SKM-1 treated with dmso at 0.1 percent for 144 hours (cell line): Measurements from ENCODE around the gene PSENEN.
A peak's percentile ranks its signal among the peaks of the same experiment; 100 is the strongest.

ENCODE experiments used
- DNase-seq: peaks from one replicate; lab custom pipeline; 2025; ENCODE audit not compliant: unreplicated experiment; lab: John Stamatoyannopoulos, UW

Gene PSENEN

DNA sequence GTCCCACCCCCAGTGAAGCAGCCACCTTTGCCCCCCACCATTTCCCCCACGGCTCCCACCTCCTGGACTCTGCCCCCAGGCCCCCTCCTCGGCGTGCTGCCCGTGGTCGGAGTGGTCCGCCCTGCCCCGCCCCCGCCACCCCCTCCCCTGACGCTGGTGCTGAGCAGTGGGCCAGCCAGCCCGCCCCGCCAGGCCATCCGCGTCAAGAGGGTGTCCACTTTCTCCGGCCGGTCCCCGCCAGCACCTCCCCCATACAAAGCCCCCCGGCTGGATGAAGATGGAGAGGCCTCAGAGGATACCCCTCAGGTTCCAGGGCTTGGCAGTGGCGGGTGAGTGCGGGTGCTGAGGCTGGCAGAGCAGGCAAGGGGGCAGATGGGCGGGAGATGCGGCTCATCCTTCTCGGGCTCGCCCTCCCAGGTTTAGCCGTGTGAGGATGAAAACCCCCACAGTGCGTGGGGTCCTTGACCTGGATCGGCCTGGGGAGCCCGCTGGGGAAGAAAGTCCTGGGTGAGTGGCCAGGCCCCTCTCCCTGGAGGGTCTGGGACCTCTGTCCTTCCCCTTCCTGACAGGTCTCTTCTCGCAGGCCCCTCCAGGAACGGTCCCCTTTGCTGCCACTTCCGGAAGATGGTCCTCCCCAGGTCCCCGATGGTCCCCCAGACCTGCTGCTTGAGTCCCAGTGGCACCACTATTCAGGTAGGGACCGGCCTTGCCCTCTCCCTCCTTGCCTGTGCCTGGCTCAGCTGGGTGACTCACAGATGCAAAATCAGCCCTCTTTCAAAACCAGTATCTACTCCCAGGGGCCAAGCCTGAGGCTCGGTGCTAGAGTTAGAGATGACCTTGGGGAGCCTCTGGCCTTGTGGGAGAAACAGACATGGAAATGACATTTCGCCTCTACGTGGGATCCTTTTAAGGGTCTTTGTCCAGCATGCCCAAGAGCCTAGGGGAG lies 12.0 kb upstream of the PSENEN start:
- no peak for DNase-seq

DNA sequence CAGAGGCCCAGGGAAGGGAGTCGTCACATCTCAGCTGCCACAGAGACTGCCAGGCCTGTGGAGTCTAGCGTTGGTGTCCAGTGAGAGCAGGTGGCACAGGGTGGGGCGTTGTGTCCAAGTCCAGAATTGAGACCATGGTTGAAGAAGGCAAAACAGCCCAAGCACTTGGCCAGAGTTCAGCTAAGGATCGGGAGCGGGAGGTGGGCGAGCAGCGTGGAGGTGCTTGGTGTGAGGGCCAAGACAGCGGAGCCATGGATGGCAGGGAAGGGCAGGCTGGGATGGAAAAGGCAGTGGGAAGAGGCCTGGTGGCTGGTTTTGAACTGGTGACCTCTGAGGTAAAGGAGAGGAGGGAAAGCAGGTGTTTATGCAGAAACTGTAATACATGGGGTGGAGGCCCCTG lies 11.2 kb upstream of the PSENEN start:
- DNase-seq = no peak

DNA sequence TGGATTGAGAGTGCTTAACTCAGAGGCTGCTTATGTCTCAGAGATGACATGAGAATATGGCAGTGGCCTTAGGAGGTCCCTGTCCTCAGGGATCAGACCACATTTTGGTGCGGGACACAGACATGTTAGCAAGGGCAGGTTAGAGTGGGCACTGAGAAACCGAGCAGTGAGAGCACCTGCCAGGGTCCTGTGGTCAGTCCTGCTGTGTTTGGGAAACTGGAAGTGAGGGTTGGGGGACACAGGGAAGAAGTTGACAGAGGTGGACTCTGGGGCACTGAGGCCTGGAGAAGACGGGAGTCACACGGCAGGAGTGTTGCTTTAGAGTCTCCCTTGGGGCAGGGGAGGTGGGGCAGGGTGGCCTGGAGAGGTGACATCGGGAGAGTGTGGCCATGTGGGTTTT lies 10.6 kb upstream of the PSENEN start:
- no peak for DNase-seq

DNA sequence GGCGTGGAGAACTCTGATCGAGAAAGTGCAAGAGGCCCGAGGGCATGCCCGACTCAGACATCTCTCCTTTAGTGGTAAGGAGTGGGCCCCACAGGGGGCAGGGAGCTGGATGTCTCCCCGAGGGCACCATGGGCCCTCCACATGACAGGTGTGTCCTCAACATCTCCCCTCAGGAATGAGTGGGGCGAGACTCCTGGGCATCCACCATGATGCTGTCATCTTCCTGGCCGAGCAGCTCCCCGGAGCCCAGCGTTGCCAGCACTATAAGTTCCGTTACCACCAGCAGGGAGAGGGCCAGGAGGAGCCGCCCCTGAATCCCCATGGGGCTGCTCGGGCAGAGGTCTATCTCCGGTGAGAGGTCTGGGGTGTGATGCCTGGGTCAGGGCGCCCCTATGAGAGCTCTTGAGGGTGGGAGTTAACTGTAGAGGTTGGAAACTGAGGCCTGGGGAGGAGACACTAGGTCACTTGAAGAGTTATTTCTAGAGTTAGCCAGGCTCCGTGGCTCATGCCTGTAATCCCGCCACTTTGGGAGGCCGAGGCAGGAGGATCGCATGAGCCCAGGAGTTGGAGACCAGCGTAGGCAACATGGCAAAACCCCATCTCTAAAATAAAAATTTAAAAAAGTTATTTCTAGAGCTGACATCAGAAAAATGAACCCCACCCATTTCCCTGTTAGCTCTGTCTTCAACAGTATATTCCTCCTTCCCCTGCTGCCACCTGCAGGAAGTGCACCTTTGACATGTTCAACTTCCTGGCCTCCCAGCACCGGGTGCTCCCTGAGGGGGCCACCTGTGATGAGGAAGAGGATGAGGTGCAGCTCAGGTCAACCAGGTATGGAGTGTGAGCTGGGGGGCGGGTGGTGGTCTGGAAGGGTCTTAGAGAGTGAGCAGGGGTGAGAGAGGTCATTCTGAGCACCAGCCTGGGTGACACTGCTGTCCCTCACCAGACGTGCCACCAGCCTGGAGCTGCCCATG lies 8.3 kb upstream of the PSENEN start:
- DNase-seq = no peak

DNA sequence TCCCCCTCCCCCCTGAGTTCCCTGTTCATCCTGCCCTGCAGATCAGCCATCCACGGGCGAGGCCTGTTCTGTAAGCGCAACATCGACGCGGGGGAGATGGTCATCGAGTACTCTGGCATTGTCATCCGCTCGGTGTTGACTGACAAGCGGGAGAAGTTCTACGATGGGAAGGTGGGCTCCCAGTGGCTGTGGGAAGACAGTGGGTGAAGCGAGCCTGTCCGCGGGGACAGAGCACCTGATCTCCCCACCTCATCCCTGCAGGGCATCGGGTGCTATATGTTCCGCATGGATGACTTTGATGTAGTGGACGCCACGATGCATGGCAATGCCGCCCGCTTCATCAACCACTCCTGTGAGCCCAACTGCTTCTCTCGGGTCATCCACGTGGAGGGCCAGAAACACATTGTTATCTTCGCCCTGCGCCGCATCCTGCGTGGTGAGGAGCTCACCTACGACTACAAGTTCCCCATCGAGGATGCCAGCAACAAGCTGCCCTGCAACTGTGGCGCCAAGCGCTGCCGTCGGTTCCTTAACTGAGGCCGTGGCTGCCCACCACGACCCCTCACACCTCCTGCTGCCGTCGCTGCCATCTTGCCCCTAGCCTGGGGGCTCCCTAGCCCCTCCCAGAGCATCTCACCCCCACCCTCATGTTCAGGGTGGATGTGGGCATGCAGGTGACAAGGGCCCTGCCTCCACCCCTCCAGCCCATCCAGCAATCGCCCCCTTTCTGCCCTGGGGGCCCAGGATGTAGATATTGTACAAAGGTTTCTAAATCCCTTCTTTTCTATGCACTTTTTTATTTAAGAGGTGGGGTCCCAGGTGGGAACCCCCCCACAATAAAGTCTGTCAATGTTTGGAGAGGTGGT lies 7.2 kb upstream of the PSENEN start:
- no peak for DNase-seq

DNA sequence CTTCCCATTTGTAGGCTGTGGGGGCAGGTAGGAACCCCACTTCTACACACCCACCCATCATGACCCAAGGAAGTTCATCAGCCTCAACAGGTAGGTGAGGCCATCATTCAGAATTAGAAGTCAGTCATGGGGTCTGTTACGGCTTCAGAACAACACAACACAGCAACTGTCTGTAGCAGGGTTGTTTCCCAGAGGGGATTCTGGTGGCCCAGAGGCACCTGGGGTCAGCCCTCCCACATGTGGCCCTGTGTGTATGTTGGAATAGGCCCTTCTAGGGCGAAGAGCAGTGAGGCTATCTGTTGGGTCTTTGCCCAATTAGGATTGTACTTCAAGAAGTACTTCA lies 6.6 kb upstream of the PSENEN start:
- no peak for DNase-seq

DNA sequence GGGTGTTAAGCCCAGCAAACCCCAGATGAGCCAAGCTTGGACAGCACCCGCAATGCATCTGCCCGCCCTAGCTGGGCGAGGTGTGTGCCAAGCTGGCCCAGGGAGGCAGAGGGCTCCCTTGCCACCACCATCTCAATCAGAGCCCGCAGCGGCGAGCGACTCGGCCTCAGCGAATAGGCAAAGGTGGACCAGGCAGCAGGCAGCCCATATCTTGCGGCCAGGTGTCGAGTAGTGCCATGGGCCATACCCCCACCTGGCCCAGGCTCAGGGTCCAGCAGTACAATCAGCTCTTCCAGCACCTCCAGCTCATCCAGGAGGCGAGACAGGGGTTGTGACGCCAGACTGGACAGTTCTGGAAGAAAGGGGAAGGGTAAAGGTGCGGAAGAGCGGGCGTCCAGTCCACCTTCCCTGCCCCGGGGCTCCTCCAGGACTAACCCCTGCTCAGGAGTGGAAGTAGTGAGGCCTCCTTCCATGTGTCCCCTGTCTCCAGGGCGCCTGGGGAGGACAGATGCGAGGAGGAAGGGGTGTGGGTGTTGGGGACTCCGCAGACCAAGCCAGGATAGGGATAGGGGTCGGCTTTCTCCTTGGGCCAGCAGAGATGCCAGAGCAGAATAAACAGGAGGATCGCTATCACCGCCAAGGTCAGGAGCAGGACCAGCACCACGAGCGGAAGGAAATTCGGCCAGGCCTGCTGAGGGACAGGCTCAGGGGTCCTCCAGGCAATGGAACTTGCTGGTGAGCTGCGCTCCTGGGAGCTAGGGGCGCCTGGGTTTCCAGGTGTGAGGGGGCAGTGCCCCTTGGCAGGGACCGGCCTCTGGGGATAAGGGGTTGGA lies 6.0 kb upstream of the PSENEN start:
- DNase-seq = no peak

DNA sequence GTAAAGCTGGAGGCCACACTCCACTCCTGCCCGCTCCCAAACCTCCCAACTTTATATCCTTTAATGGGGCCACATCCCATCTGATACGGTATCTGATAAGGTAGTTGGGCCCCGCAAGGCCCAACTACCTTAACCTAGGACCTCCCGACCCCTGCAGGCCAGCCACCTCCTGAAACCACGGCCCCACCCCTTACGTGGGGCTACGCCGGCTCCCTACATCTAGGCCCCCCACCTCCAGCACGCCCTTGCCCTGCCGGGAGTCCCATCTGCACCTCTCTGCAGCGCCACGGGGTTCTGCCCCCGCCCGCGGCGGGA lies 5.4 kb upstream of the PSENEN start:
- no peak for DNase-seq

DNA sequence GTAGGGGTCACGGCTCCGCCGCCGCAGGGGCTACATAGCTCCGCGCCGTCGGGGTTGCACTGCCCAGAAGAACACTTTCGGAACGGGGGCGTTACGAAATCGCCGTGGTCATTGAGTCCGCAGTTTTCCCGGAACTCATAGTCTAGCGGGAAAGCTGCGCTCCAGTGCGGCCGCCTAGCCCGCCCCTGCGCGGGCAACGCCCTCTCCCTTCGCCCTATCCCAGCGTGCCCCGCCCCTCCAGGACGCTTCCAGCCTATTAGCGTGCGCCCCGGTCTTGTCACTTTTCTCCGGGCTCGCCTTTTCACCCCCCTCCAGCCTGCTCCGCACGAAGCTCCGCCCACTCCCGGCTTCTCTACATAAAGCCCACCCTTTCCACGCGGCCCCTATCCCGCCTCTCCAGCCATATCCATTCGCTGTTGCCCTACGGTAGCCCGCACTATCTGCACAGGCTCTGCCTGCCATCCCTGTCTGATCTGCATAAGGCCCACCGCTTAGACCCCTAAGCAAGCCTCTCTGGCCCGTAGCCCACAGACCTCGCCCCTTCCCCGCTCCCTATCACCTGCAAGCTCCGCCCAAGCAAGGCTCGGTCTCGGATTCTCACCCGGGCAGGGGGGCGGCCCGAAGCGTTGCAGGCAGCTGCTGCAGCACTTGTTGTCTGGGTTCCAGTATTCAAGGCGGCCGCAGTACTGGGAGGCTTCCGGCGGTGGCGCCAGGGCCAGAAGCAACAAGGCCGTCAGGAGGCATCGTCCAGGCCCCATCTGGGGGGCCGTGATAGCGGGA lies 4.8 kb upstream of the PSENEN start:
- DNase-seq = peak; percentile 95

DNA sequence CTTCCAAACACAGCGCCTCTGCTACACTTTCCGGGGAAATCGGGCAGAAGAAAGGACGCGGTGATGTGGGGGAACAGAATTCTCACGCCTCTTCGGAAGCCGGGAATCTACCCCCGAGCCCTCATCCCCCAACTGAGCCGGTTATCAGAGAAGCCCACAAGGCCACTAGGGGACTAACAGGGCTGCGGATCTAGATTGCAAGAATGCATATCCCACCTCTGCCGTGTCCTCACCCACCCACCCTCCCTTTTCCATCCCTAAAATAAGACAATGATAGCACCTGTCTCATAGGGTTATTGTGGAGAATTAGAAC lies 4.3 kb upstream of the PSENEN start:
- DNase-seq = no peak

DNA sequence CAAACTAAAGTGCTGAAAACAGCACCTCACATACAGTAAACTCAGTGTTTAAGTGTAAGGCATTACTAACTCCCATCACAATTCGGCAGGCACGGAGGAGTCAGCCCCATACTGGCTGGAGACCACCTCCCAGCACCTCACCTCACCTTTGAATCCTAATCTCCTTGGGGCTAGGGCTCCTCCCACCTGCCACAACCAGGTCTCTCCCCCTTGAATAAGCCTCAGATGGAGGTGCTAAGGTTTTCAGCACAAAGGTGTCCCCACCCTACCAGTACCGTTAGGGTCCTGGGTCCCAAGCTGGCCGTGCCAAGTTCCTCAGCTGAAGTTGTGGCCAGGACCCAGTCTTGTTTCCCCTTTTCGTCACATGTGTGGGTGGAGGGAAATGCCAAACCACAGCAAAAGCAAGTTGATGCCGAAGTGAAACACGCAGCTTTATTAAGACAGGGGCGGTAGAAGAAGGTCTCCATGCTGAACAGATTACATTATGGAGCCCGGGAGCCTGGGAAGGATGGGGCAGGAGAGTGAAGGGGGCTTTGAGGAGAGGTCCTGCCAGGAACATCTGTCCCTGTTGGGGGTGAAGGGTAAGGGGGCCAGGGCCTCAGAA lies 3.2 kb upstream of the PSENEN start, which contains the start of gene IGFLR1:
Gene IGFLR1, minus strand, starts transcription at position 332 of the 604 bp plus-strand sequence. CDS start 1,272 bp downstream, outside the sequence.
- DNase-seq = peak; percentile 57

DNA sequence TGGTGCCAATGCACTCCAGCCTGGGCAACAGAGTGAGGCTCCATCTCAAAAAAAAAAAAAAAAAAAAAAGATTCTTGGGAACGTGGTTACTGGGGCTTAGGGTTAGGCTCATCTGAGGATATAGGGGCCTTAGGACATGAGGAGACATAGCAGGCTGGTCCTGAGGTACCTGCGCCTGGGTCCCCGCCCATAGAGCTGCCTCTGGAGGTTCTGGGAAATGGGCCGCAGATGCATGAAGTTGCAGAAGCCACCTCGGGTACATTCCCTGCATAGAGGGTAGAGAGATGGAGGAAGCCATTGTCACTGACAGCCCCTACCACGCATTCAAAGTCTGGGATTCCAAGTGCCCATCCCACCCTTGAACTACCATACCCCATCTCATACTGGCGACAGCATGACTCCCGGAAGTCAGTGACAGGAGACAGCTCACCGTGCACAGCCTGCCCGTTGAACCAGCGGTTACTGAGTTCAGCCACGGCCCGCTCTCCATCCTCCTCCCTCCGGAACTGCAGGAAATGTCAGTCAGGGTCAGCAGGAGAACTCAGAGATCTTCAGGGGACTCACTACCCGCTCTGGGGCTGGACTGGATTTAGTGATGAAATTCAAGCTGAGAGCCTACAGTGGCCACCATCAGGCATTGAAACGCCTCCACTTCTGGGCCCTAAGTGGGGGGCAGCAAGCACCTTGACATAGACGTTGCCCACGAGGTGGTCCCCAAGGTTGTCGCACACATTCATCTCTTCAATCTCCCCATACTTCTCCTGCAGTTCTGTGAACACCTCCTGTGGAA lies 1.6 kb upstream of the PSENEN start:
- DNase-seq = no peak

DNA sequence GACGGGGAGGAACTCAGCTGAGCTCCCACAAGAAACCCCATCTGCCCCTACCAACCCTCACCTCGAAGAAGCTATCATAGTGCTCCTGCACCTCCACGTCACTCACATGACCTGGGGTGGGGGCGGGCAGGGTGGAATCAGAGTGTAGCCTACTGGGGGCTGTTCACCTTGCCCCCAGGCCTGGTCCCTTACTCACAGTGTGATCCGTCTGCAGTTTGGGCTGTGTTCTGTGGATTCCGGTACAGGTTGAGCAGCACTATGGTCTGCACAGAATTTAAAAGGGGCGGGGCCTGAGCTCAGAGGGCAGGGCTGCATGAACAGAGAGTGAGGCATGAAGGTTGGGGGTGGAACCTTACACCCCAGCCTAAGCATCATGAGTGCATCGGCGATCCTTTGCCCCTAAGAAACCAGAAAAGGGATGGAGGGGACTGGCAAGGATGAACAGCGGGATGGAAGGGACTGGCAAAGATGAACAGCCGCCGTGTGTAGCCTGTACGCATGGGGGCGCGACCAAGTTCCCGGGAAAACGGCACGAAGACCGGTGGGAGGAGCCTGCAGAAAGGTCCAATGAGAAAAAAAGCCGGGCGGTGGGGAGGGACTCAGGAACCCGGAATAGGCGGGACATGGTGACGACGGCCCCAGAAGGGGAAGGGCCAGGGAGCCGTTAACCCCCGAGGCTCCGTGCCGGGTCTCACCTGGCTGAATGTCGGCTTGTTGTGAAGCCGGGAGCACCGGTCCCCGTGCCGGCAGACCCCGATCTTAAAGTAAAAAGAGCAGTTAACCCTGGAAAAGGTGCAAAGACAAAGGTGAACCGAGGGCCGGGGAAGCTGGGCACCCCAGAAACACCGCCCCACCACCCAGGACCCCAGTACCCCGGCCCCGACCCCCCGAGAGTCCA lies 772 bp upstream of the PSENEN start:
- DNase-seq = peak; percentile 98

DNA sequence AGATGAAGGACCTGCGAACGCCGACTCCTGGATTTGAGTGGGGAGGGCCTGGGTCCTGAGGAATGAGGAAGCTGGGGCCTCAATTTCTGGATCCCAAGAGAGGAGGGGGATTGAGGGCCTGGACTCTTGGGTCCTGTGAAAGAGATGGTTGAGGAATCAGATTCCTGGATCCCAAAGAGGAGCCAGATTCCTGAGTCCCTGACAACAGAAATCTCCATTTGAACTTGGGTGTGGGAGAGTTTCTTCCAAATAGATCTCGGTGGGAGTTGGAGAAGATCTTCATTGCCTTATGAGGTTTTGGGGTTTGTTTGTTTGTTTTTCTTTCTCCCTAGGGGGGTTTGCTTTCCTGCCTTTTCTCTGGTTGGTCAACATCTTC lies 624 bp downstream of the PSENEN start:
- DNase-seq = no peak

DNA sequence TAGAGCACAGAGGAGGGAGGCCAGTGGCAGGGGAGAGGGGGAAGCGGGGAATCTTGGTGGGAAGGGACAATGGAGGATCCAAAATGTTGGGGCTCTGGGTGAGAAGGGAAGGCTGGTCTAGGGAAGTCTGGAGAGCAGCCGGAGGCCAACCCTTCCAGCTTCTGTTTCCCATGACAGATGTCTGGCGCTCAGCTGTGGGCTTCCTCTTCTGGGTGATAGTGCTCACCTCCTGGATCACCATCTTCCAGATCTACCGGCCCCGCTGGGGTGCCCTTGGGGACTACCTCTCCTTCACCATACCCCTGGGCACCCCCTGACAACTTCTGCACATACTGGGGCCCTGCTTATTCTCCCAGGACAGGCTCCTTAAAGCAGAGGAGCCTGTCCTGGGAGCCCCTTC lies 1.1 kb downstream of the PSENEN start:
- DNase-seq = no peak

DNA sequence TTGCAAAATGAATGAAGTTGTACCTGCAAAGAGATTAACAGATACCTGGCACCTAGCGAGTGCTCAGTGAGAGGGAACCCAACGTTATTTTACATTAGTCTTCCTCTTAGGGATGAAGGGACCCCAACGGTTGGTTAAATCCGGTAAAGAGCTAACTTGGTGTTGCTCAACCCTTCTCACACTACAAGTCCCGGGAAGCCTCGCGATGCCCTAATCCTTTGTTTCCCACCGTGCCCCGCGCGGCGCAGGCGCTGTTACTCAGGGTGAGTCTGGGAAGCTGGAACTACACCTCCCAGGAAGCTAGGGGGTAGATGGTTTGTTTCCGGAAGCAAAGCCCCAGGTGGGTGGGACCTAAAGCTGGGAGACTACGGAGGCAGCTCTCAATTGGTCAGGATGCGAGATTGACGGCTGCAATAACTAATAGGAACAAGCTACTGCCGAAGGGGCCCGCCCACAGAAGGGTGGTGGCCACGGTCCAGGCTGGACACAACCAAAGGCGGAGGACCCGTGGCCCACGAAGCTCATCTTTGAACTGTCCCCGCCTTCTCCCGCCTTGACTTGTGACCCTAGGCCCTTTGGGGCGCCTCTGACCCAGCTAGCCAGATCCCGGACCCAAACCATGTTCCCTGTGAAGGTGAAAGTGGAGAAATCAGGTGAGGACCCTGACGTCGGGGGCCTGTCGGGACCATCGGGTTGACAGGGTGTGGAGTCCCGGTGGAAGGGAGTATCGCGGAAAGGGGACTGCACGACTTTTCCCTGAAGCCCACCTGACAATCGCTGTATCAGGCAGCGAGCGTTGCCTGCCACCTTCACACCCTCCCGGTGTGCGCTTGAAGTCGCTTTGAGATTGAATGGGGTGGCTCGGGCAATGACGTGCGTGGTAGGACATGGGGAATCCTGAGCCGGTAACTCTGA lies 2.9 kb downstream of the PSENEN start, which contains the start of gene LIN37:
Gene LIN37, plus strand, starts transcription at position 471 of the 915 bp plus-strand sequence. Its CDS starts 149 bp downstream, at position 620.
- peak; percentile 99 for DNase-seq
